Measurements from ENCODE around the gene AAMP.

The AAMP gene

GRCh38 chr2:218245214-218245613 lies 24.7 kb downstream of the AAMP start:
- Histone ChIP-seq H3K4me3 (ENCODE audit: low read depth, low read length, poor library complexity, severe bottlenecking) (no peak overlapping the region), H3K9ac (ENCODE audit: low read length) (no peak overlapping the region), H3K79me2 (ENCODE audit: insufficient read depth, low read length) (no peaks in the 10 kb centered on the region), H3K36me3 (ENCODE audit: insufficient read depth, low read length) (peaks cover 98% of the 10 kb centered on the region), H3K9me3 (ENCODE audit: low read length) (no peaks in the 10 kb centered on the region), H3K4me2 (ENCODE audit: low read length) (no peak overlapping the region), H2AFZ (ENCODE audit: low read length) (no peak overlapping the region), H4K20me1 (ENCODE audit: insufficient read depth, low read length) (no peaks in the 10 kb centered on the region), H3K9me2 (ENCODE audit: low read depth, low read length) (no peaks in the 10 kb centered on the region), H3F3A (ENCODE audit: insufficient read depth, low read length) (no peaks in the 10 kb centered on the region), H3K27me3 (ENCODE audit: insufficient read depth, low read length) (no peaks in the 10 kb centered on the region), H3K27ac (ENCODE audit: low read depth, low read length, poor library complexity, severe bottlenecking) (no peak overlapping the region), H3K4me1 (ENCODE audit: insufficient read depth, low read length, severe bottlenecking) (no peaks in the 10 kb centered on the region)
- no peak for TF ChIP-seq EZH2 (IDR thresholded peaks at IDR 0.05; ENCODE audit: borderline replicate concordance, low read length)
- TF ChIP-seq, protein P1, sequence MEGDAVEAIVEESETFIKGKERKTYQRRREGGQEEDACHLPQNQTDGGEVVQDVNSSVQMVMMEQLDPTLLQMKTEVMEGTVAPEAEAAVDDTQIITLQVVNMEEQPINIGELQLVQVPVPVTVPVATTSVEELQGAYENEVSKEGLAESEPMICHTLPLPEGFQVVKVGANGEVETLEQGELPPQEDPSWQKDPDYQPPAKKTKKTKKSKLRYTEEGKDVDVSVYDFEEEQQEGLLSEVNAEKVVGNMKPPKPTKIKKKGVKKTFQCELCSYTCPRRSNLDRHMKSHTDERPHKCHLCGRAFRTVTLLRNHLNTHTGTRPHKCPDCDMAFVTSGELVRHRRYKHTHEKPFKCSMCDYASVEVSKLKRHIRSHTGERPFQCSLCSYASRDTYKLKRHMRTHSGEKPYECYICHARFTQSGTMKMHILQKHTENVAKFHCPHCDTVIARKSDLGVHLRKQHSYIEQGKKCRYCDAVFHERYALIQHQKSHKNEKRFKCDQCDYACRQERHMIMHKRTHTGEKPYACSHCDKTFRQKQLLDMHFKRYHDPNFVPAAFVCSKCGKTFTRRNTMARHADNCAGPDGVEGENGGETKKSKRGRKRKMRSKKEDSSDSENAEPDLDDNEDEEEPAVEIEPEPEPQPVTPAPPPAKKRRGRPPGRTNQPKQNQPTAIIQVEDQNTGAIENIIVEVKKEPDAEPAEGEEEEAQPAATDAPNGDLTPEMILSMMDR (IDR thresholded peaks at IDR 0.05; ENCODE audit: low read length), result no peak

DNA sequence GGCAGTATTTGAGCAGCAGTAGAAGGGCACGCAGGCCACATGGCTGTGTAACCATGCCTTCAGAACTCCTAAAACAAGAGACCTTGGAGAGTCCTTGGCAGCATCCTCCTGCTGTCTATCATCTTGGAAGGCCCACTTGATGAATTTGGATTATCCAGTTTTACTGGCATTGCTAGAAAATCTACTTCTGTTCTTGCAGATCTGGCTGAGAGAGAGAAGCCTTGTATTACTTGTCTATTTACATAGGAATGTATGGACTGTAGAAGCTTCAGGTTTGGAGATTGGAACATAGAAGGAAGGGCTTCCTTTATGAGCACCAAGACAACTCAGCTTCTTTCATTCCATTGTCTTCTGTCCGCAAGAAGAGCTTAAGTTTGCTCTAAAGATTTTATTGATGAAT lies 25.3 kb downstream of the AAMP start:
- Histone ChIP-seq H2AFZ (ENCODE audit: low read length) (no peak overlapping the region), H3K79me2 (ENCODE audit: insufficient read depth, low read length) (no peaks in the 10 kb centered on the region), H3K4me2 (ENCODE audit: low read length) (no peak overlapping the region), H3K4me3 (ENCODE audit: low read depth, low read length, poor library complexity, severe bottlenecking) (no peak overlapping the region), H3K9me2 (ENCODE audit: low read depth, low read length) (no peaks in the 10 kb centered on the region), H3K9ac (ENCODE audit: low read length) (no peak overlapping the region), H3K9me3 (ENCODE audit: low read length) (no peaks in the 10 kb centered on the region), H3F3A (ENCODE audit: insufficient read depth, low read length) (no peaks in the 10 kb centered on the region), H3K27me3 (ENCODE audit: insufficient read depth, low read length) (no peaks in the 10 kb centered on the region), H3K27ac (ENCODE audit: low read depth, low read length, poor library complexity, severe bottlenecking) (no peak overlapping the region), H4K20me1 (ENCODE audit: insufficient read depth, low read length) (no peaks in the 10 kb centered on the region), H3K4me1 (ENCODE audit: insufficient read depth, low read length, severe bottlenecking) (no peaks in the 10 kb centered on the region), H3K36me3 (ENCODE audit: insufficient read depth, low read length) (peaks cover 98% of the 10 kb centered on the region)
- TF ChIP-seq, protein P1 (IDR thresholded peaks at IDR 0.05; ENCODE audit: low read length), result no peak
- no peak for TF ChIP-seq EZH2 (IDR thresholded peaks at IDR 0.05; ENCODE audit: borderline replicate concordance, low read length)

DNA sequence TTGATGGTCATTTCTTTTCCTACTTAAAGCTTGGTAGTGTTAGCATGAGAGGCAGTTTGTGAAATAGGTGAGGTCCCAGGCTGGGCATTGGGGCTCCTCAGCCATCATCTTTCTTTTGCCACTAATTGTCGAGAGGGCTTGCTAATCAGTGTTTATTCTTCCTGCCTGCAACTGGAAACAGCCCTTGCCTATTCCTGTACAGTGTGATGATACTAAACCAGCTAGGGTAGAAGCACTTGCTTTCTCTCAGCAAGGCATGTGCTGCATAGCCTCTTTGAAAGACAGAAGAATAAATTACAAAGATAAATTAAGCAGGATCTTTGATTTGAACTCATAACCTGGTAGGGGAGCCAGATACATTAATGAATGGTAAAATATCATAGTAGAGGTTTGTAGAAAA lies 25.7 kb downstream of the AAMP start:
- no peak overlapping the region for H3K4me3 ChIP-seq (ENCODE audit: low read depth, low read length, poor library complexity, severe bottlenecking)
- no peaks in the 10 kb centered on the region for H3K27me3 ChIP-seq (ENCODE audit: insufficient read depth, low read length)
- no peaks in the 10 kb centered on the region for H3K9me3 ChIP-seq (ENCODE audit: low read length)
- H2AFZ ChIP-seq (ENCODE audit: low read length), result no peak overlapping the region
- no peaks in the 10 kb centered on the region for H3F3A ChIP-seq (ENCODE audit: insufficient read depth, low read length)
- no peaks in the 10 kb centered on the region for H4K20me1 ChIP-seq (ENCODE audit: insufficient read depth, low read length)
- H3K4me2 ChIP-seq (ENCODE audit: low read length), result no peak overlapping the region
- H3K79me2 ChIP-seq (ENCODE audit: insufficient read depth, low read length), result no peaks in the 10 kb centered on the region
- peaks cover 98% of the 10 kb centered on the region for H3K36me3 ChIP-seq (ENCODE audit: insufficient read depth, low read length)
- H3K27ac ChIP-seq (ENCODE audit: low read depth, low read length, poor library complexity, severe bottlenecking), result no peak overlapping the region
- TF ChIP-seq EZH2 (IDR thresholded peaks at IDR 0.05; ENCODE audit: borderline replicate concordance, low read length), result no peak
- TF ChIP-seq, protein P1 (IDR thresholded peaks at IDR 0.05; ENCODE audit: low read length), result no peak
- H3K4me1 ChIP-seq (ENCODE audit: insufficient read depth, low read length, severe bottlenecking), result no peaks in the 10 kb centered on the region
- no peak overlapping the region for H3K9ac ChIP-seq (ENCODE audit: low read length)
- H3K9me2 ChIP-seq (ENCODE audit: low read depth, low read length), result no peaks in the 10 kb centered on the region
